GM19372 (cell line): ENCODE measurements around the gene STAM2.

Experiments used
- ATAC-seq: cut with Tn5 transposase; IDR thresholded peaks from one replicate; pipeline ENCODE4 v1.9.1; 2021; ENCODE audit warnings: mild to moderate bottlenecking, low read depth, moderate library complexity; ENCODE audit not compliant: unreplicated experiment

STAM2 gene

GRCh38 chr2:152078023-152078422, 97.5 kb downstream of the STAM2 start:
- no peak for ATAC-seq

DNA sequence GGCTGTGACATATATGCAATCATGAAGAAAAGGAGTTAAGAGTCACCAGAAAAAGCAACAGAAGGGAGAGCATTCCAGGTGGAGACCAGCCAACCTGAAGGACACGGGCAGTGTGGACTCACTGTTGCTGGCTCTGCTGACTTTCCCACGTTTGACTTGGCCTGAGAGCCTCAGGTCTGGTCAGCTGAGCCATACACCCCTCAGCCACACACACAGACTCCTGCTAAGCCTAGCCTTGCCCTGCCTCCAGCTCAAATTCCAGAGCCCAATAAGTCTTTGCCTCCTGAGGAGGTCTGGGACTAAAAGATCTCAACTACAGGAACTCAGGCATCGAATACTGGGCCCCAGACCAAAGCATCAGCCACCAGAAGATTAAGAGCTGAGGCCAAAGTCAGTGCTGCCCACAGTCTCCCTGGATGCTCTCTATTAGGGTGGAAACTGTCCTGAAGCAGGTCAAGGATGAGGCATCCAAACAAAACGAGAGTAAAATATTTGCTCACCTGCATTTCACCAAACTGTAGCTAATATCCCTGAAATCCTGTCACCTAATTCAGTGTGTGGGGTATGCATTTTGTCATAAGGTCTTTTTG, 100.0 kb downstream of the STAM2 start:
- ATAC-seq = no peak

- ATAC-seq = no peak
Observed at GRCh38 chr2:152072011-152072410, 103.6 kb downstream of the STAM2 start.

DNA sequence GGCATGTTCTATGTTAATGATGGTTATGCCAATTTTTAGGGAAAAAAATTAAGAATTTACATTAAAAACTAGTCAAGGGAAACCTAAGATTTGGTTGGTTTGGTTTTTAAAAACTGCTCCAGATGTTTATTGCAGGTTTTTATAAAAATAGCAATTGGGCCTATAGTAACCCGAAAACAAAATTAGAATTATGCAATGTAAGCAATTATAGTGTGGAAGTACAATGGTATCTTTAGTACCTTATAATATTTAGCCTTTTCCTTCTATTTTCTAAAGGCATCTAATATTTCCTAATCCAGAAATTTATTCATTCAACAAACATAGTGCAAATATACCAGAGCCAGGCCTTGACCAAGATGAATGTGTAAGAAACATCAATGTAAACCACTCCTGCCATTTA, 104.0 kb downstream of the STAM2 start:
- ATAC-seq = no peak

GRCh38 chr2:152071092-152071491, 104.5 kb downstream of the STAM2 start:
- peak; percentile 90 for ATAC-seq

- ATAC-seq = no peak
Observed at GRCh38 chr2:152068226-152068625, 107.3 kb downstream of the STAM2 start.

GRCh38 chr2:152067823-152068222, 107.7 kb downstream of the STAM2 start:
- no peak for ATAC-seq
